Heart left ventricle (tissue), 13 donors: ENCODE measurements around the gene CETN3.

Experiments used
- POLR2A ChIP-seq, 2 donors: fragments of 450-650 bp; IDR thresholded peaks; one replicate each; pipeline ENCODE4 v1.6.1; 2017; ENCODE audit warnings: antibody characterized with exemption in 2 of 2, mild to moderate bottlenecking in 2 of 2, moderate library complexity in 2 of 2
- TF ChIP-seq, protein P1 (sequence below), 12 donors: fragments of 200-600 bp; sonication (generic) in 4 of 12; IDR thresholded peaks; one replicate each; pipeline versions ENCODE4 v1.5.0 to v1.8.0; 2018 to 2022; ENCODE audit warnings: antibody characterized with exemption in 12 of 12, mild to moderate bottlenecking in 5 of 12
- donor health status: ischemic (EF 13 %, LVEDD 7.1; RV severe dilation, severe dysfunction).
- donor health status: DM: no; HTN: yes; CAD: no.
- donor health status: DM: no; HTN: no; CAD: no.
- donor health status: ischemic (EF 25% LVEDD 6.9; RV normal size, moderate dysfunction).
- donor health status: ischemic (EF 25% LVEDD 5.7; RV mildly dilated, moderate dysfunction).
- donor health status: ischemic (EF 35%, LVEDD 5.7; RV mildly dilated, moderate dysfunction).
- donor health status: nonischemic (EF 11% LVEDD 7.7; RV severe dilation, severe dysfunction).
- donor health status: DM: yes; HTN: yes; CAD: no.
- donor health status: PGD.
- donor health status: ischemic (EF 29% LVEDD 5.4; RV normal size, mild dysfunction).
- donor health status: nonischemic (EF 23%, LVEDD 6.1; RV moderate dilation, normal function).

DNA sequence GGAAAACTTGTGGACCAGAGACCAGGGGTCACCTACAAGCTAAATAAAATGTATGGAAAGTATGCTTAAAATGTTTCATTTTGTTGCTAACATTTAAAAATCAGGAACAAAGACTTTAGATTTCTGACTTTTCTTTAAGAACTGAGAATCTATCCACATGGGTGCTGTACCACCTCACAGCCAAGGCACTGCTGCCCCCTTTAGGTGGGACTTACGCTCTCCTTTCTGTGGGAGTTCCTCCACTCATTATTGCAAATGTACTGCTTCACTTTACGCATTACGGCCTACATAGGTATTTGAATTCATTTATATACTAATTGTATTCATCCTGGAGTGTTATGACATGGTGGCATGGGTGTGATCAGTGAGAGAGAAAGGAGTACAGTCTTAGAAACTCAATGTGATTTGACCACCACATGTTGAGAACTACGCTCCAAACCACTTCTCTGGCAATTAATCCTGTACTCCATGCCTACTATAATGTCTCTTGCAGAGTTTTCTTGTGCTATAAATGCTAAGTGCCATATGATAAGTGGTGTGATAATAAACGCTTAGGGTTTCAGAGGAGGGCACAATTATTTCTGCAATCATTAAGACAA is 24.7 kb upstream of the CETN3 start:
- TF ChIP-seq, protein P1, sequence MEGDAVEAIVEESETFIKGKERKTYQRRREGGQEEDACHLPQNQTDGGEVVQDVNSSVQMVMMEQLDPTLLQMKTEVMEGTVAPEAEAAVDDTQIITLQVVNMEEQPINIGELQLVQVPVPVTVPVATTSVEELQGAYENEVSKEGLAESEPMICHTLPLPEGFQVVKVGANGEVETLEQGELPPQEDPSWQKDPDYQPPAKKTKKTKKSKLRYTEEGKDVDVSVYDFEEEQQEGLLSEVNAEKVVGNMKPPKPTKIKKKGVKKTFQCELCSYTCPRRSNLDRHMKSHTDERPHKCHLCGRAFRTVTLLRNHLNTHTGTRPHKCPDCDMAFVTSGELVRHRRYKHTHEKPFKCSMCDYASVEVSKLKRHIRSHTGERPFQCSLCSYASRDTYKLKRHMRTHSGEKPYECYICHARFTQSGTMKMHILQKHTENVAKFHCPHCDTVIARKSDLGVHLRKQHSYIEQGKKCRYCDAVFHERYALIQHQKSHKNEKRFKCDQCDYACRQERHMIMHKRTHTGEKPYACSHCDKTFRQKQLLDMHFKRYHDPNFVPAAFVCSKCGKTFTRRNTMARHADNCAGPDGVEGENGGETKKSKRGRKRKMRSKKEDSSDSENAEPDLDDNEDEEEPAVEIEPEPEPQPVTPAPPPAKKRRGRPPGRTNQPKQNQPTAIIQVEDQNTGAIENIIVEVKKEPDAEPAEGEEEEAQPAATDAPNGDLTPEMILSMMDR (IDR thresholded peaks at IDR 0.05), result peak; percentile 34 to 65 (median 52)
- no peak for TF ChIP-seq POLR2A (IDR thresholded peaks at IDR 0.05)
